ENCODE measurements around the gene POLR3E.
A peak's percentile ranks its signal among the peaks of the same experiment; 100 is the strongest.
"Not testable (repeated sequence)": the region's sequence is repeated elsewhere in the genome, so short reads cannot be mapped to it uniquely, and the experiment has no call there.

The POLR3E gene

DNA sequence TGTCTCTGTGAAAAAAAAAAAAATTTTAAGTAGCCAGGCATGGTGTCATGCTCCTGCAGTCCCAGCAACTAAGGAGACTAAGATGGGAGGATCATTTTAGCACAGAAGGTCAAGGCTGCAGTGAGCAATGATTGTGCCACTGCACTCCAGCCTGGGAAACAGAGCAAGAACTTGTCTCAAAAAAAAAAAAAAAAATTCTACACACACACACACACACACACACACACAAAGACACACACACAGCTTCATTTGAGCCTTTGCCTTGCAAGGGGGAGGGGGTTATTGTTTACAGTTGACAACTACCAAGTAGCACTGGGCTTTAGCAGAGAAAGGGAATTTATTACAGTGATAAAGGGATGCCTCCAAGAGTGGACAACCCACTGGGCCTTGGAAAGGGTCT, 4.9 kb upstream of the POLR3E start:
- no peak for DNase-seq (ENCODE audit: low read depth)

DNA sequence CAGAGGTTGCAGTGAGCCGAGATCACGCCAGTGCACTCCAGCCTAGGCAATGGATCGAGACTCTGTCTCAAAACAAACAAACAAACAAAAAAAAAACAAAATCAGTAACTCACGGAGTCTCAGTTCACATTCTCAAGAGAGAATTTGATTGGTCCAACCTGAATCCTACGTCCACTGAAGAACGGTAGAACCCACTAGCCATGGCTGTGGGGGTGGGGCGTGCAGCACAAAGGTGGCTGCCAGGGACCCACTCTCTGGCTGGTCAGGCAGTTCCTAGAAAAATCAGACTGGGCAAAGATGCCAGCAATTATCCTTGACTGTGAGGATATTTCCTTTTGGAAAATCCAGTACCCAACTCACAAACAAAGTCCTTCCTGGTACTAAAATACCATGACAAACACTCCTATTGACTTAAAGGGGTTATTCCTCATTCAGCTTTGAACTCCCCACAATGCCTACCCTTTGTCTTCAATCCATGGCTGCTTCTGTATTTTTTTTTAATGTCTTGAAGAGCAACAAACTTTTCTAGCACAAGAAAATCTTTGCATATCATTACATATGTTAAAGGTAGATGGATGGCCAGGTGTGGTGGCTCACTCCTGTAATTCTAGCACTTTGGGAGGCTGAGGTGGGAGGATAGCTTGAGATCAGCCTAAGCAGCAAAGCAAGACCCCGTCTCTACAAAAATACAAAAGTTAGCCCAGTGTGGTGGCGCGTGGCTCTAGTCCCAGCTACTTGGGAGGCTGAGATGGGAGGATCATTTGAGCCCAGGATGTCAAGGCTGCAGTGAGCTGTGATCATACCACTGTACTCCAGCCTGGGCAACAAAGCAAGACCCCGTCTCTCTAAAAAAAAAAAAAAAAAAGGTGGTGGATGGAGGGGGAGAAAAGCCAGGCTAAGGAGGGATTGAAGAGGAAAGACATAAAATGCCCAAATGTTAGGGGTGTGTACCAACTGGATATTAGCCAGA, 3.8 kb upstream of the POLR3E start:
- no peak for DNase-seq (ENCODE audit: low read depth)

DNA sequence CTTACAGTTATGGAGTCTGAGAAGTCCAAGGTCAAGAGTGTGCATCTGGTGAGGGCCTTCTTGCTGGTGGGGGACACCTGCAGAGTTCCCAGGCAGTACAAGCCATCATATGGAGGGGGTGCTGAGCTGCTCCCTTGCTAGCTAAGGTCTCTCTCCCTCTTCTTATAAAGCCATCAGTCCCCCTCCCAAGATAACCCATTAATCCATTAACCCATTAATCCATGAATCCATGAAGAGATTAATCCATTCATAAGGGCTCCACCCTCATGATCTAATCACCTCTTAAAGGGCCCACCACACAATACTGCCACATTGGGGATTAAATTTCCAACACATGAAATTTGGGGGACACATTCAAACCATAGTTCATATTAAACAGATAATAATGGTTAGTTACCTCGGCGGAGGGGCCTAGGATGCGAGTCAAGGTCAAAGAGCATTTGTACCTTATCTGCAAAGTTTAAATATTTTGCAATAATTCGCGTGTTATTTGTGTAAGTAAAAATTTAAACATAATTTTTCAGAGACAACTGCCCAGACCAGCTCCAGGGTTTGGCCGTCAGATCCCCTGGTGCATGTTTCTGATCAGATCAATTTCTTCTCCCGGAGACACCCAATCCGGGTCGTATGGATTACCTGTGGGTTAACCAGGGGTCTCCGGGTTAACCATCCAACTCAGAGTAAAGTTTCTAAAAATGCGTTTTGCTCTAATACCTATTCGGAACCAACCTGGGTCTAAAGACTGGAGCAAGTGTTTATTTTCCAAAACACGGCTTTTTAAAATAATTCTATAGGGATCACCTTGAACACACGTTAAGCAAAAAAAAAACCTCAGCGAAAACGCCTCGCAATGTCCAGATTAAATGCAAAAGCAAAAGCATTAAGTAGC, 740 bp upstream of the POLR3E start:
- DNase-seq (ENCODE audit: low read depth) = no peak

DNA sequence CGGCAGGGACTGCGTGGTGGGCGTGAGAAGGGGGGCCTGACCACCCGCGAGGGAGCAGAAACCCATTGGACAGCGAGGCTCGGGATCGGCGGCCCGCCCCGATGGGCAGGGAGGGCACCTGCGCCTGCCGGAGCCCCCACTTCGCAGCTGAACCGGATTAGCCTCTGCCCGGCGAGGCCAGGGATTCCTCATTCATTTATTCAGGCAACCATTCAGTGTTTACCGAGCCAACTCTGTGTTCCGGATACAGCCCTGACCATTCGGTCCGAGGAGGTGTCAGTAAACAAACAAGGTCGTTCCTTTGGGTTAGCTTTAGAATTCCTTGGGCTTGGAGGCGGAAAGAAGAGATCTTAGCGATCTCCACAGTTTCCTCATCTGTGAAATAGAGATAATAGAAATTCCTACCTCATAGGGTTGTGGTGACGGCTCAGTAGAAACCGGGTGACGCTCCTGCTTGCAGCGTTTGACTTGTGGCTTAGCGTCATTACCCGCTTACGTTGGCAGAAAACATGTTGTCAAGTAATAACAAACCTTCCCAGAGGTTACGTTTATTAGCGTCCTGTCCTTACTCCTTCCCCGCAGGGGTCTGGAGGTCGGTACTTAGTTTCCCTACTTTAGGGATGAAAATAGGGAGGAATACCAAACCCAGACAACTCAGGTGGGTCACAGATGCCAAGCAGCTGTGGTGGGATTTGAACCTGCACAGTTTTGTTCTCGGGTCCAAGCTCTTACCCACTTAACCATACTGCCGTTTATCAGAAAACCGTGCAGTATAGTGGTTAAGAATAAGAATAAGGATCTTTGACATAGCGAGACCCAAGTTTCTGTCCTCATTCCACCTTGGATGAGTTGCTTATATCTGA, 893 bp downstream of the POLR3E start:
- peak; percentile 96 for DNase-seq (ENCODE audit: low read depth)

DNA sequence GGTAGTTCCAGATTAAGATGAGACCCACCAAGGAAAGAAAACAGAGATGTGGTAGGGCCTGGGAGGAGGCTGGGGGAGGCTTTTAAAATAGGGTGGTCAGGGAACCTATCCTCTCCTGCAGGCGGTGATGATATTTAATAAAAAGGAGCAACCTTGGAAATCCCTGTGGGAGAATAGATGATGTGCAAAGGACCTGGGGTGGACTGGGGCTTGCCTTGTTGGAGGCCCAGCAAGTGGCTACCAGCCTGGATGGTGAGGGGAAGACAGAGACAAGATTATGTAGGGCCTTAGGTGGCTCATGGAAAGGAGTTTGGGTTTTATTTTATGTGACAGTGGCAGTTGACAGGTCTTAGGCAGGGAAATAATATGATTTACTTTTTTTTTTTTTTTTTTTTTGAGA, 1.8 kb downstream of the POLR3E start:
- DNase-seq (ENCODE audit: low read depth) = no peak

DNA sequence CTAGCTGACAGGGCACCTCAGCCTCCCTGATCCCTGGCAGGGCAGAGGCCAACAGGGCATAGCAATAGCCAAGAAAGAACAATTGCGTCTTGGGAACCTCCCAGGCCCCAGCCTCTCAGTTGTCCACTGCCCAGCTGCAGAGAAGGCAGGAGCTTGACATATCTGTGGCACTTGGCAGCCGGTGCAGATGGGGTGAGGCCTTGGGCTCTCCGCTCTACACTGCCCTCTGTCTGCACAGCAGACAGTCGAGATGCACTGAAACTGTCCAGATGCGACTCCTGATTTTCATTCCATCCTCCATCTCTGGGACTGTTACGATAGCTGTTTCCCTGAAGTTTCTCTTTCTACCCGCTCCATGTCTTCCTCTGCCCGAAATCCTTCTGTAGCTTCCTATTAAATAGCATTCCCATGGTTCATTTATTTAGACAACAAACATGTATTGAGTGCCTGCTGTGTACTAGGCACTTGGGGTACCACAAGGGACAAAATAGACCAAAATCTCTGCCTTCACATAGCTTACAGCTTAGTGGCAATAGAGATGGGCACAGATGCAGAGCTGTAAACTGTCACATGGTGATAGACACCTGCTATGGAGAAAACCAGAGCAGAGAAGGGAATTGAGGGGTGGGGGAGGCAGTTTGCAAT, 3.3 kb downstream of the POLR3E start:
- DNase-seq (ENCODE audit: low read depth) = peak; percentile 68

DNA sequence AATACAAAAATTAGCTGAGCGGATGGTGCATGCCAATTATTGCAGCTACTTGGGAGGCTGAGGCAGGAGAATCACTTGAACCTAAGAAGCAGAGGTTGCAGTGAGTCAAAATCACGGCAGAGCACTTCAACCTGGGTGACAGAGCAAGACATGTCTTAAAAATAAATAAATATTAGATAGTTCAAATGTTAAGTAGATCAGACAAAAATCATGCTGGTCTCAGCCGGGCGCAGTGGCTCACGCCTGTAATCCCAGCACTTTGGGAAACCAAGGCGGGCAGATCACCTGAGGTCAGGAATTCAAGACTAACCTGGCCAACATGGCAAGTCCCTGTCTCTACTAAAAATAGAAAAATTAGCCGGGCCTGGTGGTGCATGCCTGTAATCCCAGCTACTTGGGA, 4.2 kb downstream of the POLR3E start:
- not testable (repeated sequence) for DNase-seq (ENCODE audit: low read depth)

DNA sequence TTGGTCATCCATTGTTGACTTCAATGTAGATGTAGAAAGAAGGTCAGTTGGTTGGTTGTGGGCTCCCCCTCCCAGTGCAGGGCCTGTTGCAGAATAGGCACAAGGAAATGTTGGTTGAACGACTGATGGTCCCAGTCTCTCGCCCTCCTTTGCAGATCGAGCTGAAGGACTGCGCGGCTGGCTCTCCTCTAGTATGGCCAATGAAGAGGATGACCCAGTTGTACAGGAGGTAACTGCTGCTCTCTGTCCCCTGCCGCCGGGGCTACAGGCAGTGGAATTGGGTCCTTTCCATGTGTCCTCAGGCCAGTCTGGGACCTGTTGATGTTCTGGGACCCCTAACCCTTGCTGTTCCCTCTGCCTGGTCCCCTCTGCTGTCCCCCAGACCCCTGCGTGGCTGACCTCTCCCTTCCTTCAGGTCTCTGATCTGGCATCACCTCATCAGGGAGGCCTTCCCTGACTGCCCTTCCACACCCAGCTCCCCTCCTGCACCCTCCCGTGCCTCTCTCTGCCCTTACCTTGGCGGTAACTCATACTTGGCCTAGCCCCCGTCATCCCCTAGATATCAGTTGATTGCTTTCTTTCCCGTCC, 5.7 kb downstream of the POLR3E start:
- no peak for DNase-seq (ENCODE audit: low read depth)

DNA sequence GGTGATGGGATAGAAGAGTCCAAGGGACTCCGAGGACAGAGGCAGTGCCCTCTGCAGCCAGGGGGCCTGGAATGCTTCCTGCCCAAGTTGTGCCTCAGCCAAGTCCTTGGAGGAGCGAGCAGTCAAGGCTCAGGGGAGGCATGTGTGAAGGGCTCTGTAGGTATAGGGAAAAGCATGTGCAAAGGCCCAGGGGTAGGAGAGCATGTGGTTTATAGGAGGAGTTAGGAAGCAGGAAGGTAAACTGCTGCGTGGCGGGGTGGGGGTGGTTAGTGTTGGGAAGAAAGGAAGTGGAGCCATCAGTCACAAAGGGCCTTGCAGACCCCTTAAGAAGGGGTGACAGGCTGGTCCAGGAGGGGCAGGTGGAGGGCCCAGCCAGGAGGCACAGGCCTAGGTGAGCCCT, 7.2 kb downstream of the POLR3E start:
- DNase-seq (ENCODE audit: low read depth) = no peak

DNA sequence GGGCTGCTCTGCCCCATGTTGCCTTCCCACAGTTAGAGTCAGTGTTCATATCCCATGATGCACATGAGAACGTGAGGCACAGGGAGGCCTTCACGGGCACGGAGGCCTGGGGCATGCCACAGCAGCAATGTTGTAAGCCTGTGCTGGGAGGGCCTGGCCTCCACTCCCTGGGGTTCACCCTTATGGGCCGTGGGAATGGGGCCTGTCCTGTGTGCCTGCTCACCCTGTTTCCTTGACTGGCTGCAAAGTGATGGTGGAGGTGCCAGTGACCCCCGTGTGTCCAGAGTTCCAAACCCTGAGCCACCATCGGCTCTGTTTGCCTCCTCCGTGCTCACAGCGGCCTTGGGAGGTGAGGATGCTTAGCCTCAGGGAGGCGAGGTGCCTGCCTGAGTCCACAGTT, 9.6 kb downstream of the POLR3E start:
- no peak for DNase-seq (ENCODE audit: low read depth)

DNA sequence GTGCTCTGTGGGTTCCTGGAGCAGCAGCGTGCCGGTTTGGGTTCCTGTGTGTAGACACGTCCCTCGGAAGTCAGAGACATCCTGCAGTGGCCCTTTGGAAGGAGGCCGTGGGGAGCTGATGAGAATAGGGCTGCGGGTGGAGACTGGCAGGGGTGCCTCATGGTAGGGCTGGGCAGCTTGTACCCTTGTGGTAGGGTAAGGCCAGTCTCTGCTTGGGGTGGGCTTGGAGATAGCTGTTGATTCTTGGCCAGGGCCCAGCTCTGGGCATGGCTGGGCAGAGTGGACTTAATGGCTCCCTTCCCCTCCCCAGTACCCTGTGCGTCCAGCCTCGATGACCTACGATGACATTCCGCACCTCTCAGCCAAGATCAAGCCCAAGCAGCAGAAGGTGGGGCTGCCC, 10.6 kb downstream of the POLR3E start:
- no peak for DNase-seq (ENCODE audit: low read depth)

DNA sequence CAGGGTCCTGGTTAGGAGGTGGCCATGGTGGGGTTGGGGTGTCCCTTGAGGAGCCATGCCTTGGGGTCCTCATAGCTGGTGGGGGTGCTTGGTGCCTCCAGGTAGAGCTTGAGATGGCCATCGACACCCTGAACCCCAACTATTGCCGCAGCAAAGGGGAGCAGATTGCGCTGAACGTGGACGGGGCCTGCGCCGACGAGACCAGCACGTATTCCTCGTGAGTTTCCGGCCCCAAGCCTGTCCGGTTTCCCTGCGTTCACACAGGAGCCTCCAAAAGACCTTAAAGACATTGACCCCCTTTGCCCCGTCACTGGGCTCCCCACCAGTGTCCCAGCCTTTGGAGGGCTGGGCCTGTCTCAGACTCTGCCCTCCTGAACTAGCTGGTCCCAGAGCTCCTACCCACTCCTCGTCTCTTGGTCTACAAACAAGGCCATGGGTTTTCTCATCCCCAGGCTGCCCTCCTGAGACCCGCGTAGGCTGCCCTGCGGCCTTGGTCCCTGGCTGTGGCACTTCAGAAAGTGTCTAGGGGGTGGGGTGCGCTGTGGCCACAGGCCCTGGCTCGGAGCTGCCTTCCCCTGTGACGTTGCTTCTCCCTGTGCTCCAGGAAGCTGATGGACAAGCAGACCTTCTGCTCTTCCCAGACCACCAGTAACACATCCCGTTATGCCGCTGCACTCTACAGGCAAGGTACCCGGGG, 11.8 kb downstream of the POLR3E start:
- DNase-seq (ENCODE audit: low read depth) = no peak

DNA sequence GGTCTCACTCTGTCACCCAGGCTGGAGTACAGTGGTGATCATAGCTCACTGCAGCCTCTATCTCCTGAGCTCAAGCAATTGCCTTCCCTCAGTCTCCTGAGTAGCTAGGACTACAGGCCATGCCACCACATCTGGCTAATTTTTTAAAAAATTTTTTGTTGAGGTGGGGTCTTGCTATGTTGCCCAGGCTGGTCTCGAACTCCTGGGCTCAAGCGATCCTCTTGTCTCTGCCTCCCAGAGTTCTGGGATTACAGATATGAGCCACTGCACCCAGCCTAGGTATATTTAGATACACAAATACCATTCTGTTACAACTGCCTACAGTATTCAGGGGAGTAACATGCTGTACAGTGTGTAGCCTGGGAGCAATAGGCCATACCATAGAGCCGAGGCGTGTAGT, 14.3 kb downstream of the POLR3E start:
- DNase-seq (ENCODE audit: low read depth) = no peak

DNA sequence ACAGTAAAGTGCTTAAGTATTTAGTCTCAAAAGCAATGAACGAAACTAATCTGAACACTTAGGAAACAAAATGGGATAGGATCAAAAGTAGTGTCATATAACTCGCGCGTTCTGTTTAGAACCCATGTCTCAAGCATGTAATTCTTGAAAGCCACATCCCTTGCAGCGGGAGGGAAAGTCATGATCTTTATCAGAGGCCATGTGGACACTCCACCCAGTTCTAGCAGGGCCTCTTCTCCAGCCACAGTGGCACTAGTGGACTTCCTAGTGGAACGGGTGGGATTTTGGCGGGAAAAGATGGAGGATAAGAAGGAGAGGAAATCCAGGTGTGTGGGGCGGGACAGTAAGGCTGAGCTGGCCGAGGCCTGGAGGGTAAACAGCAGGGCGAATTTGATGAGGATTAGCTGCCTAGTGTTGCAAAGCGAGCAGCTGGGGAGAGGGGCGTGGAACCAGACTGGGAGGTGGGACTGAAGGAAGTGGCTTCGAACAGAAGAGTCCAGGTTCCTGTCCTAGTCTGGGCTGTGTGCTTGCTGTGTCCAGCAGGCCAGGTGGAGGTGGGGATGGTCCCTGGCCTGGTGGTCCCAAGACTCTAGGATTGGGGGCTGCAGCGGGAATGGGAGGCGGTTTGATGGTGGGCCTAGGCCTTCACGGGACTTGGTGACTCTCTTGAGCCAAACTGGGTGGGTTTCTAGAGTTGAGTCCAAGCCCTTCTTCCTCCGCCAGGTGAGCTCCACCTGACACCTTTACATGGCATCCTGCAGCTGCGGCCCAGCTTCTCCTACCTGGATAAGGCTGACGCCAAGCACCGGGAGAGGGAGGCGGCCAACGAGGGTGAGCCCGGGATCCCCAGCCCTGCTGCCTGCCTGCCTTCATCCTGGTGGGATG, 15.9 kb downstream of the POLR3E start:
- no peak for DNase-seq (ENCODE audit: low read depth)

DNA sequence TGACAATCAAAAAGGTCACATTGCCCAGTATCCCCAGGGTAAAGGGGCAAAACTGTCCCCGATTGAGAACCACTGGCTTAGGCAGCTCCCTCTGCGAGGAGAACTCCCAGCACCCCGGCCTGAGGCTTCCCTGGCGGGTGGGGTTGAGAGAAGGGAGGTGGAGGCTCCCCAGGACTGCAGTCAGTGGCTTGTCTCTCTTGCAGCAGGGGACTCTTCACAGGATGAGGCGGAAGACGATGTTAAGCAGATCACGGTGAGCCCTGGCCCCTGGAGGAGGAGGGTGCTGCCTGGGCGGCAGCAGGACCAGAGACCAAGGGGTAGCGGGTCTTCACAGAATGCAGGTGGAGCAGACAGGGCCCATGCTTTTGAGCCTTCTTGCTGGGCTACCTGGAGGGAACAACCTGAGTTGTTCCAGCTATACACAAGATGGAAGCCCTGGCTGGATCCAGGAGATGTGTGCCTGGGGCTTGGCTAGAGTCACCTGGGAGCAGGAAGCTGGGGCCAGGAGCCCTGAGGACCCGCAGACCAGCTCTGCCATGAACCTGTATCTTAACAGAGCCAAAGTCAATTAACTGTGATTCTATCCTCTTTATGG, 16.8 kb downstream of the POLR3E start:
- no peak for DNase-seq (ENCODE audit: low read depth)

DNA sequence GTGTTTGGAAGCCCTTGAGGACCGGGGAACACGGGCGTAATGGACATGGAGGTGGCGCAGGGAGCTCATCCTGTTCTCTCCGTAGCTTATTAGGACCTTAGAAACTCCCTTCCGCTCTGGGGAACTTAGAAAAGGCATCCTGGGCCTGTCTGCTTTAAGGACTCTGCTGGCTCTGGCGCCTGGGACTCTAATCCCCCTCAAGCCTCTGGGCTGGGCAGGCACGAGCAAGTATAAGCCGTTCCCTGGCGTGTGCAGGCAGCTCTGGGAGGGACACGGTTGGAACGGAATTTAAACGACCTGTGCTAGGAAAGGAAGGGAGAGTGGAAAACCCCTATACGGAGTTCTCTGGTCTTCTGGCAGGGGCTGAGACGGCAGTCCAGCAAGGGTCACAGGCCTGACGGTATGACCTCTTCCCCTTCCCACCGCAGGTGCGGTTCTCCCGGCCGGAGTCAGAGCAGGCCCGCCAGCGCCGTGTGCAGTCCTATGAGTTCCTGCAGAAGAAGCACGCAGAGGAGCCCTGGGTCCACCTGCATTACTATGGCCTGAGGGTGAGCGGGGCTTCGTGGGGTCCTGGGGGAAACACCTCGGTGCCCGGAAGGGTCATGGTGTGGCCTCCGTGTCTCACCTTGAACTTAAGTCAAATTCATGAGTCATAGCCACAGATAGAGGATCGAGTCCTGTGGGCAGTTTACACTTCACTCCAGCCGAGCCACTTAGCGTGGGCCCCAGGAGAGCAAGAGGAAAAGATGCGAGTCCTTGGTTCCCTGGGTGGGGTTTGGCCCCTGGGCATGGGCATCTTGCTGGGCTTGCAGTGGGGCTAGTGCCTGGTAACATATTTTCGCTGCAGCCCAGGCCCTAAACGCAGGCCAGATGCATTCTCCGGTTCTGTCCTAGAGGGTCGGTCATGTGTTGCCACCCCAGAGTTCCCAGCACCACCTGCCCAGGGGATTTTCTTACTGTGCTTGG, 17.7 kb downstream of the POLR3E start:
- DNase-seq (ENCODE audit: low read depth) = no peak

DNA sequence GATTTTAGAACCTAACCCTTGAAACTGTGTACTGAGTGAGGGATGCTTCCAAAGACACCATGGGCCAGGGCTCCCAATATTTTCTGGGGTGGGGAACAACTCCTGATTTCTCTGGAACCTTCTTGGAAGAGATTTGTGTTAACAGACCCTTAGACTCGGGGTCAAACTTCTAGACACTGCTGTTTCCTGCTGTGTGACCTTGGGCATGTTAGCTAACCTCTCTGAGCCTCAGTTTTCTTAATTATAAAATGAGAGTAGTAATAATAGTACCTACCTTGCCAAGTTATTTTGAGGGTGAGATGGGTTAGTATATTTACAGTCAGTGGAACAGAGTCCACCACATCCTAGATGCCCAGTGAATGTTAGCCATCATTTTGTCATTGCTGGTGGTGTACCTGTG, 18.8 kb downstream of the POLR3E start:
- DNase-seq (ENCODE audit: low read depth) = no peak

DNA sequence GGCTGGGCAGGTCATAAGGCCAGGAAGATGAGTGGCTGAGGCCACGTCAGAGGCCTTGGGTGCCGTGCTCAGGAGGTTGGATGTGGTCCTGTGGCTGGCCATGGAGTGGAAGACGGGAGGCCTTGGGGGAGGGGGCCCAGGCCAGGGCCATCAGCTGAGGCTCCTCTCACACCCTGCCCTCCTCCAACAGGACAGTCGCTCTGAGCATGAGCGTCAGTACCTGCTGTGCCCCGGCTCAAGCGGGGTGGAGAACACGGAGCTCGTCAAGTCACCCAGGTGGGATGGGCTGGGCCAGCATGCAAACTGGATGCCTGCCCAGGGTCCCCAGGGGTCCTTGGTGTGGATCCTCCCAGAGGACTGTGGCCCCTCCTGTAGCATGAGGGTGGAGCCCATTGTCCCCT, 19.2 kb downstream of the POLR3E start:
- DNase-seq (ENCODE audit: low read depth) = no peak
